Neural cell (in vitro differentiated cells): ENCODE data around the gene AKT3. TPM values are rescaled to one million over a fixed set of nuclear protein-coding genes. Genes with fewer than 3 reads are reported as not detected.

ENCODE experiments used
- H2AFZ ChIP-seq: fragments of 200-600, 300-800 bp; sonication (generic), shearing (Covaris generic); 2 replicates; pipeline ENCODE4 v1.6.0; 2014; ENCODE audit warnings: low read depth, mild to moderate bottlenecking, antibody characterized with exemption, low read length, moderate library complexity
- H3F3A ChIP-seq: fragments of 200-600 bp; shearing (Covaris generic); 2 replicates; pipeline ENCODE4 v1.6.1; 2016; ENCODE audit warnings: mild to moderate bottlenecking, moderate library complexity, mixed read lengths, antibody characterized with exemption, low read length; ENCODE audit not compliant: insufficient read depth, poor library complexity, severe bottlenecking
- H3K27ac ChIP-seq: fragments of 200-600, 300-800 bp; sonication (generic), shearing (Covaris generic); 2 replicates; pipeline ENCODE4 v1.5.1; 2014; ENCODE audit warnings: mild to moderate bottlenecking, low read length, moderate library complexity
- H3K27me3 ChIP-seq: fragments of 300-800, 200-600 bp; sonication (generic), shearing (Covaris generic); 2 replicates; pipeline ENCODE4 v1.6.0; 2014; ENCODE audit warnings: mild to moderate bottlenecking, low read depth, low read length, moderate library complexity; ENCODE audit not compliant: insufficient read depth
- H3K36me3 ChIP-seq: fragments of 300-800, 200-600 bp; sonication (generic), shearing (Covaris generic); 2 replicates; pipeline ENCODE4 v1.5.1; 2014; ENCODE audit warnings: mild to moderate bottlenecking, antibody characterized with exemption, low read length, moderate library complexity; ENCODE audit not compliant: insufficient read depth
- H3K4me2 ChIP-seq: fragments of 300-800, 200-600 bp; sonication (generic), shearing (Covaris generic); 2 replicates; pipeline ENCODE4 v1.6.0; 2014; ENCODE audit warnings: mild to moderate bottlenecking, low read length
- H3K4me3 ChIP-seq: fragments of 300-800, 200-600 bp; sonication (generic), shearing (Covaris generic); 2 replicates; pipeline ENCODE4 v1.5.1; 2014; ENCODE audit warnings: mild to moderate bottlenecking, low read length, moderate library complexity
- H3K79me2 ChIP-seq: fragments of 200-600 bp; shearing (Covaris generic); replicated peaks from 2 replicates; pipeline ENCODE4 v1.6.0; 2014; ENCODE audit warnings: mild to moderate bottlenecking, low read length, moderate library complexity; ENCODE audit not compliant: insufficient read depth
- H3K9ac ChIP-seq: fragments of 300-800, 200-600 bp; sonication (generic), shearing (Covaris generic); 2 replicates; pipeline ENCODE4 v1.6.1; 2016; ENCODE audit warnings: mild to moderate bottlenecking, low read length, mixed read lengths
- H3K9me2 ChIP-seq: fragments of 200-600 bp; shearing (Covaris generic); 2 replicates; pipeline ENCODE4 v1.6.1; 2016; ENCODE audit warnings: mild to moderate bottlenecking, low read length, mixed read lengths; ENCODE audit not compliant: insufficient read depth
- H3K9me3 ChIP-seq: fragments of 200-600, 300-800 bp; sonication (generic), shearing (Covaris generic); 2 replicates; pipeline ENCODE4 v1.6.1; 2016; ENCODE audit warnings: mild to moderate bottlenecking, mixed run types, low read length, moderate library complexity, mixed read lengths
- H4K20me1 ChIP-seq: fragments of 200-600 bp; shearing (Covaris generic); 2 replicates; pipeline ENCODE4 v1.6.1; 2016; ENCODE audit warnings: mild to moderate bottlenecking, mixed run types; ENCODE audit not compliant: insufficient read depth
- EP300 ChIP-seq: fragments of 450-650 bp; conservative IDR thresholded peaks from 2 replicates; pipeline ENCODE4 v1.6.1; 2014; ENCODE audit warnings: antibody characterized with exemption, mild to moderate bottlenecking, moderate library complexity; ENCODE audit not compliant: poor library complexity, severe bottlenecking
- EZH2 ChIP-seq: fragments of 200-600, 300-800 bp; shearing (Covaris generic), sonication (generic); IDR thresholded peaks from 2 replicates; pipeline ENCODE4 v1.6.1; 2014; ENCODE audit warnings: antibody characterized with exemption, low read length, borderline replicate concordance, mild to moderate bottlenecking; ENCODE audit not compliant: insufficient read depth, poor library complexity, severe bottlenecking
- MXI1 ChIP-seq: fragments of 450-650 bp; conservative IDR thresholded peaks from 2 replicates; pipeline ENCODE4 v1.6.1; 2014; ENCODE audit warnings: antibody characterized with exemption, mild to moderate bottlenecking; ENCODE audit not compliant: poor library complexity, severe bottlenecking
- POLR2AphosphoS5 ChIP-seq: IDR thresholded peaks from 2 replicates; pipeline ENCODE4 v1.6.1; 2012
- SMC3 ChIP-seq: fragments of 450-650 bp; conservative IDR thresholded peaks from 2 replicates; pipeline ENCODE4 v1.6.1; 2014; ENCODE audit warnings: antibody characterized with exemption, mild to moderate bottlenecking, moderate library complexity; ENCODE audit not compliant: poor library complexity
- TAF1 ChIP-seq: IDR thresholded peaks from 2 replicates; pipeline ENCODE4 v1.6.1; 2012; ENCODE audit warnings: low read depth
- polyA plus RNA-seq: library from polyadenylated mRNA; depleted of rRNA; stranded (reverse); fragments of >200 nt; gene quantifications from 2 replicates; pipeline ENCODE4 v1.2.3, GENCODE V29; 2014
- TF ChIP-seq, protein P1 (sequence below): fragments of 450-650 bp; IDR thresholded peaks from 2 replicates; pipeline ENCODE4 v1.5.1; 2014; ENCODE audit warnings: antibody characterized with exemption, mild to moderate bottlenecking, moderate library complexity; ENCODE audit not compliant: poor library complexity, severe bottlenecking
- TF ChIP-seq, protein P2 (sequence below): IDR thresholded peaks from 2 replicates; pipeline ENCODE4 v1.6.1; 2012; ENCODE audit warnings: borderline replicate concordance

Gene AKT3
- polyA plus RNA-seq, 1 donor from 2014 or later: 46.0 TPM

DNA sequence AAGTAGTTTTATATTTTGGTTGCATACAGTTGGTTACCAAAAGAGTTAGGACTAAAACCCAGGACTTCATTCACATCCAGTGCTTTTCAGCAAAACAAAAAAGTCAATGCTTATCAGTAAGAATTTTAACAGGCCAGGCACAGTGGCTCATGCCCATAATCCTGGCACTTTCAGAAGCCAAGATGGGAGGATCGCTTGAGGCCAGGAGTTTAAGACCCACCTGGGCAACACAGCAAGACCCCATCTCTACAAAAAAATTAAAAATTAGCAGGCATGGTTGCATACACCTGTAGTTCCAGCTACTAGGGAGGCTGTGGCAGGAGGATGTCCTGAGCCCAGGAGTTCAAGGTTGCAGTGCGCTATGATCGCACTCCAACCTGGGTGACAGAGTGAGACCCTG, 47.3 kb downstream of the AKT3 start:
- Histone ChIP-seq H3K79me2 (peaks cover 17% of the 10 kb centered on the region), H4K20me1 (no peaks in the 10 kb centered on the region), H3F3A (no peaks in the 10 kb centered on the region), H3K9me3 (no peaks in the 10 kb centered on the region), H3K36me3 (no peaks in the 10 kb centered on the region), H3K27me3 (no peaks in the 10 kb centered on the region), H3K9me2 (no peaks in the 10 kb centered on the region), H3K27ac (no peak overlapping the region), H3K4me2 (no peak overlapping the region), H2AFZ (no peak overlapping the region), H3K9ac (no peak overlapping the region), H3K4me3 (no peak overlapping the region)
- TF ChIP-seq TAF1: no peak

DNA sequence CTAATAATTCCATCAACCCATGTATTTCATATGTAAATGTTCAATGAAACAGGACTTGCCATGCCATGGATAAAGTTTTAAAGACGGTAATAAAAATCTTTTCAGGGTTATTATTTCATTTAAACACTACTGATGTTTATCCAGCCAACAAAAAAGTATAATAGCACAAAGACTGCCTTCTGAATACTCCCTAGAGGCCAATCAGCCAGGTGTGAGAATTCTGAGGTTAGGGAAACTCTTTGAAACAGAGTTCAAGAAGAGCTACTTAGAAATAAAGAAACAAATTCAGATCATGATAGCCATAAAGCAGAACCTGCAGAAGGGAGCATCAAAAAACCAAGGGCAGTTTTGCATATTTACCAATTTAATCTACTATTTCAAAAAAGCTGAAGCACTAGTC, 48.7 kb downstream of the AKT3 start:
- no peak overlapping the region for H3K9ac ChIP-seq
- peaks cover 17% of the 10 kb centered on the region for H3K79me2 ChIP-seq
- H3K9me3 ChIP-seq: no peaks in the 10 kb centered on the region
- H2AFZ ChIP-seq: no peak overlapping the region
- no peak overlapping the region for H3K4me2 ChIP-seq
- H3K27ac ChIP-seq: no peak overlapping the region
- H3K9me2 ChIP-seq: no peaks in the 10 kb centered on the region
- no peaks in the 10 kb centered on the region for H4K20me1 ChIP-seq
- TF ChIP-seq EZH2 (no peak), POLR2AphosphoS5 (no peak), SMC3 (no peak), MXI1 (no peak), EP300 (no peak)
- TF ChIP-seq, protein P1, sequence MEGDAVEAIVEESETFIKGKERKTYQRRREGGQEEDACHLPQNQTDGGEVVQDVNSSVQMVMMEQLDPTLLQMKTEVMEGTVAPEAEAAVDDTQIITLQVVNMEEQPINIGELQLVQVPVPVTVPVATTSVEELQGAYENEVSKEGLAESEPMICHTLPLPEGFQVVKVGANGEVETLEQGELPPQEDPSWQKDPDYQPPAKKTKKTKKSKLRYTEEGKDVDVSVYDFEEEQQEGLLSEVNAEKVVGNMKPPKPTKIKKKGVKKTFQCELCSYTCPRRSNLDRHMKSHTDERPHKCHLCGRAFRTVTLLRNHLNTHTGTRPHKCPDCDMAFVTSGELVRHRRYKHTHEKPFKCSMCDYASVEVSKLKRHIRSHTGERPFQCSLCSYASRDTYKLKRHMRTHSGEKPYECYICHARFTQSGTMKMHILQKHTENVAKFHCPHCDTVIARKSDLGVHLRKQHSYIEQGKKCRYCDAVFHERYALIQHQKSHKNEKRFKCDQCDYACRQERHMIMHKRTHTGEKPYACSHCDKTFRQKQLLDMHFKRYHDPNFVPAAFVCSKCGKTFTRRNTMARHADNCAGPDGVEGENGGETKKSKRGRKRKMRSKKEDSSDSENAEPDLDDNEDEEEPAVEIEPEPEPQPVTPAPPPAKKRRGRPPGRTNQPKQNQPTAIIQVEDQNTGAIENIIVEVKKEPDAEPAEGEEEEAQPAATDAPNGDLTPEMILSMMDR: no peak
- TF ChIP-seq, protein P2, sequence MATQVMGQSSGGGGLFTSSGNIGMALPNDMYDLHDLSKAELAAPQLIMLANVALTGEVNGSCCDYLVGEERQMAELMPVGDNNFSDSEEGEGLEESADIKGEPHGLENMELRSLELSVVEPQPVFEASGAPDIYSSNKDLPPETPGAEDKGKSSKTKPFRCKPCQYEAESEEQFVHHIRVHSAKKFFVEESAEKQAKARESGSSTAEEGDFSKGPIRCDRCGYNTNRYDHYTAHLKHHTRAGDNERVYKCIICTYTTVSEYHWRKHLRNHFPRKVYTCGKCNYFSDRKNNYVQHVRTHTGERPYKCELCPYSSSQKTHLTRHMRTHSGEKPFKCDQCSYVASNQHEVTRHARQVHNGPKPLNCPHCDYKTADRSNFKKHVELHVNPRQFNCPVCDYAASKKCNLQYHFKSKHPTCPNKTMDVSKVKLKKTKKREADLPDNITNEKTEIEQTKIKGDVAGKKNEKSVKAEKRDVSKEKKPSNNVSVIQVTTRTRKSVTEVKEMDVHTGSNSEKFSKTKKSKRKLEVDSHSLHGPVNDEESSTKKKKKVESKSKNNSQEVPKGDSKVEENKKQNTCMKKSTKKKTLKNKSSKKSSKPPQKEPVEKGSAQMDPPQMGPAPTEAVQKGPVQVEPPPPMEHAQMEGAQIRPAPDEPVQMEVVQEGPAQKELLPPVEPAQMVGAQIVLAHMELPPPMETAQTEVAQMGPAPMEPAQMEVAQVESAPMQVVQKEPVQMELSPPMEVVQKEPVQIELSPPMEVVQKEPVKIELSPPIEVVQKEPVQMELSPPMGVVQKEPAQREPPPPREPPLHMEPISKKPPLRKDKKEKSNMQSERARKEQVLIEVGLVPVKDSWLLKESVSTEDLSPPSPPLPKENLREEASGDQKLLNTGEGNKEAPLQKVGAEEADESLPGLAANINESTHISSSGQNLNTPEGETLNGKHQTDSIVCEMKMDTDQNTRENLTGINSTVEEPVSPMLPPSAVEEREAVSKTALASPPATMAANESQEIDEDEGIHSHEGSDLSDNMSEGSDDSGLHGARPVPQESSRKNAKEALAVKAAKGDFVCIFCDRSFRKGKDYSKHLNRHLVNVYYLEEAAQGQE: no peak
- H3K27me3 ChIP-seq: no peaks in the 10 kb centered on the region
- no peak overlapping the region for H3K4me3 ChIP-seq
- H3K36me3 ChIP-seq: no peaks in the 10 kb centered on the region
- no peaks in the 10 kb centered on the region for H3F3A ChIP-seq

DNA sequence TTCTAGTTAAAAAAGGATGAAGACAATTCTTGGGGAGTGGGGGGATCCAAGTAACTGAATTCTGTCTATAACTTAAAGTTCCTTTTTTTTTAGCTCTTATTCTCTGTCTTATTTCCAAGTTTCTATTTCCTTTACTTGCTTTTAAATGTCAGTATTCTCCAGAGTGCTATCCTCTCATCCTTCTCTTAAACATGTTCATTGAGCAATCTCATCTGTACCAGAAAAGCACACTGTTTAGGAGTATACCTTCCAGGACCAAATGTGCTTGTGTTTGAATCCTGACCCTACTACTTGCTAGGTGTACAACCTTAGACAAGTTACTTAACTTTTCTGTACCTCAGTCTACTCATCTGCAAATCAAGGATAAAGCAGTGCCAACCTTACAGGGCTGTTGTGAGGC, 50.1 kb downstream of the AKT3 start:
- Histone ChIP-seq H3K4me3 (no peak overlapping the region), H3K79me2 (peaks cover 17% of the 10 kb centered on the region), H3K9ac (no peak overlapping the region), H3K36me3 (no peaks in the 10 kb centered on the region), H2AFZ (no peak overlapping the region), H4K20me1 (no peaks in the 10 kb centered on the region), H3K27ac (no peak overlapping the region), H3F3A (no peaks in the 10 kb centered on the region), H3K9me2 (no peaks in the 10 kb centered on the region), H3K27me3 (no peaks in the 10 kb centered on the region), H3K9me3 (no peaks in the 10 kb centered on the region), H3K4me2 (no peak overlapping the region)
- TF ChIP-seq POLR2AphosphoS5: no peak
